HUES6 (cell line): ENCODE data around the gene ZBTB32.
"Not testable (repeated sequence)": the region's sequence is repeated elsewhere in the genome, so short reads cannot be mapped to it uniquely, and the experiment has no call there.

ENCODE experiments used
- H3K27ac ChIP-seq: 2 replicates; pipeline ENCODE4 v1.7.0; 2013; ENCODE audit warnings: low read depth, mild to moderate bottlenecking, low read length, inconsistent platforms
- H3K27me3 ChIP-seq: 2 replicates; pipeline ENCODE4 v1.6.1; 2013; ENCODE audit warnings: low read length; ENCODE audit not compliant: control insufficient read depth, insufficient read depth
- H3K36me3 ChIP-seq: 2 replicates; pipeline ENCODE4 v1.6.1; 2013; ENCODE audit warnings: low read length; ENCODE audit not compliant: control insufficient read depth, insufficient read depth
- H3K4me1 ChIP-seq: 2 replicates; pipeline ENCODE4 v1.6.1; 2013; ENCODE audit warnings: low read length; ENCODE audit not compliant: control insufficient read depth, insufficient read depth
- H3K4me3 ChIP-seq: 2 replicates; pipeline ENCODE4 v1.5.1; 2013; ENCODE audit warnings: low read depth, low read length
- H3K9ac ChIP-seq: one replicate; pipeline ENCODE4 v1.6.1; 2013; ENCODE audit warnings: mild to moderate bottlenecking, low read length
- H3K9me3 ChIP-seq: 2 replicates; pipeline ENCODE4 v1.6.1; 2013; ENCODE audit warnings: low read depth, low read length; ENCODE audit not compliant: control insufficient read depth, insufficient read depth

ZBTB32 gene

GRCh38 chr19:35722461-35722860, 18.1 kb downstream of the ZBTB32 start:
- Histone ChIP-seq H3K4me1 (peaks cover 6% of the 10 kb centered on the region; the same call in 1 of the 2 replicates), H3K27ac (no peak overlapping the region), H3K4me3 (no peak overlapping the region), H3K36me3 (peaks cover 75% of the 10 kb centered on the region), H3K9me3 (no peaks in the 10 kb centered on the region), H3K9ac (no peak overlapping the region), H3K27me3 (no peaks in the 10 kb centered on the region)

- Histone ChIP-seq H3K4me1 (peaks cover 6% of the 10 kb centered on the region; the same call in 1 of the 2 replicates), H3K9ac (no peak overlapping the region), H3K27ac (no peak overlapping the region), H3K4me3 (no peak overlapping the region), H3K36me3 (peaks cover 79% of the 10 kb centered on the region), H3K9me3 (no peaks in the 10 kb centered on the region), H3K27me3 (no peaks in the 10 kb centered on the region)
Measured at GRCh38 chr19:35722897-35723296, 18.5 kb downstream of the ZBTB32 start.

GRCh38 chr19:35723671-35724070, 19.3 kb downstream of the ZBTB32 start:
- H3K9me3 ChIP-seq, result no peaks in the 10 kb centered on the region
- no peak overlapping the region for H3K27ac ChIP-seq
- no peak overlapping the region for H3K4me3 ChIP-seq
- peaks cover 87% of the 10 kb centered on the region for H3K36me3 ChIP-seq
- H3K27me3 ChIP-seq, result no peaks in the 10 kb centered on the region
- H3K9ac ChIP-seq, result no peak overlapping the region
- peaks cover 6% of the 10 kb centered on the region; the same call in 1 of the 2 replicates for H3K4me1 ChIP-seq

- not testable (repeated sequence) for H3K9me3 ChIP-seq, H3K9ac ChIP-seq, H3K27ac ChIP-seq, H3K4me3 ChIP-seq, H3K4me1 ChIP-seq, H3K27me3 ChIP-seq
- peaks cover 91% of the 10 kb centered on the region for H3K36me3 ChIP-seq
Measured at GRCh38 chr19:35724132-35724531, 19.8 kb downstream of the ZBTB32 start.

GRCh38 chr19:35724560-35724959, 20.2 kb downstream of the ZBTB32 start:
- no peaks in the 10 kb centered on the region for H3K27me3 ChIP-seq
- no peak overlapping the region for H3K9ac ChIP-seq
- peaks cover 93% of the 10 kb centered on the region for H3K36me3 ChIP-seq
- H3K9me3 ChIP-seq, result no peaks in the 10 kb centered on the region
- H3K4me1 ChIP-seq, result no peaks in the 10 kb centered on the region
- H3K4me3 ChIP-seq, result no peak overlapping the region
- H3K27ac ChIP-seq, result no peak overlapping the region

GRCh38 chr19:35725216-35725861, 21.0 kb downstream of the ZBTB32 start:
- no peaks in the 10 kb centered on the region for H3K4me1 ChIP-seq
- no peak overlapping the region for H3K9ac ChIP-seq
- H3K9me3 ChIP-seq, result no peaks in the 10 kb centered on the region
- H3K36me3 ChIP-seq, result peaks cover 94% of the 10 kb centered on the region
- H3K4me3 ChIP-seq, result no peak overlapping the region
- no peak overlapping the region for H3K27ac ChIP-seq
- H3K27me3 ChIP-seq, result no peaks in the 10 kb centered on the region

GRCh38 chr19:35727053-35727955, 22.9 kb downstream of the ZBTB32 start:
- H3K9ac ChIP-seq, result no peak overlapping the region
- H3K36me3 ChIP-seq, result peaks cover 98% of the 10 kb centered on the region
- H3K4me1 ChIP-seq, result no peaks in the 10 kb centered on the region
- no peaks in the 10 kb centered on the region for H3K9me3 ChIP-seq
- H3K4me3 ChIP-seq, result no peak overlapping the region
- no peak overlapping the region for H3K27ac ChIP-seq
- no peaks in the 10 kb centered on the region for H3K27me3 ChIP-seq

- no peak overlapping the region for H3K9ac ChIP-seq
- H3K4me1 ChIP-seq, result no peaks in the 10 kb centered on the region
- H3K4me3 ChIP-seq, result no peak overlapping the region
- H3K9me3 ChIP-seq, result no peaks in the 10 kb centered on the region
- peaks cover 96% of the 10 kb centered on the region for H3K36me3 ChIP-seq
- no peaks in the 10 kb centered on the region for H3K27me3 ChIP-seq
- no peak overlapping the region for H3K27ac ChIP-seq
Measured at GRCh38 chr19:35727956-35728706, 23.8 kb downstream of the ZBTB32 start.

GRCh38 chr19:35729021-35729420, 24.7 kb downstream of the ZBTB32 start:
- H3K27me3 ChIP-seq, result no peaks in the 10 kb centered on the region
- no peak overlapping the region for H3K4me3 ChIP-seq
- no peak overlapping the region for H3K9ac ChIP-seq
- no peak overlapping the region for H3K27ac ChIP-seq
- no peaks in the 10 kb centered on the region for H3K4me1 ChIP-seq
- H3K36me3 ChIP-seq, result peaks cover 95% of the 10 kb centered on the region
- no peaks in the 10 kb centered on the region for H3K9me3 ChIP-seq

- Histone ChIP-seq H3K36me3 (peaks cover 95% of the 10 kb centered on the region), H3K4me1 (no peaks in the 10 kb centered on the region), H3K27ac (no peak overlapping the region), H3K4me3 (no peak overlapping the region), H3K27me3 (no peaks in the 10 kb centered on the region), H3K9ac (no peak overlapping the region), H3K9me3 (no peaks in the 10 kb centered on the region)
Measured at GRCh38 chr19:35729763-35730162, 25.4 kb downstream of the ZBTB32 start.

GRCh38 chr19:35730326-35730725, 26.0 kb downstream of the ZBTB32 start:
- Histone ChIP-seq H3K9ac (no peak overlapping the region), H3K27me3 (no peaks in the 10 kb centered on the region), H3K27ac (no peak overlapping the region), H3K36me3 (peaks cover 95% of the 10 kb centered on the region), H3K4me3 (no peak overlapping the region), H3K4me1 (no peaks in the 10 kb centered on the region), H3K9me3 (no peaks in the 10 kb centered on the region)
